ENCODE data around the gene KXD1.

KXD1 gene

GRCh38 chr19:18515959-18516358, 41.7 kb upstream of the KXD1 start:
- H3K27me3 ChIP-seq (replicated peaks; ENCODE audit: control insufficient read depth, insufficient read depth, low read length) = no peaks in the 10 kb centered on the region
- no peak overlapping the region for H3K4me3 ChIP-seq (replicated peaks; ENCODE audit: low read depth, low read length)
- H3K36me3 ChIP-seq (ENCODE audit: control insufficient read depth, insufficient read depth, low read length) = peaks cover 9% of the 10 kb centered on the region
- TF ChIP-seq CTCF (IDR thresholded peaks at IDR 0.05; ENCODE audit: insufficient read depth, low read length, poor library complexity, severe bottlenecking) = no peak
- DNase-seq (ENCODE audit: extremely low read depth, insufficient read length) = no peak

- no peak for DNase-seq (ENCODE audit: extremely low read depth, insufficient read length)
- TF ChIP-seq CTCF (IDR thresholded peaks at IDR 0.05; ENCODE audit: insufficient read depth, low read length, poor library complexity, severe bottlenecking) = no peak
- Histone ChIP-seq H3K36me3 (ENCODE audit: control insufficient read depth, insufficient read depth, low read length) (peaks cover 9% of the 10 kb centered on the region), H3K4me3 (replicated peaks; ENCODE audit: low read depth, low read length) (no peak overlapping the region), H3K27me3 (replicated peaks; ENCODE audit: control insufficient read depth, insufficient read depth, low read length) (no peaks in the 10 kb centered on the region)
Measured at GRCh38 chr19:18517606-18518005, 40.1 kb upstream of the KXD1 start.

GRCh38 chr19:18518639-18519038, 39.0 kb upstream of the KXD1 start:
- H3K27me3 ChIP-seq (replicated peaks; ENCODE audit: control insufficient read depth, insufficient read depth, low read length) = no peaks in the 10 kb centered on the region
- no peak for DNase-seq (ENCODE audit: extremely low read depth, insufficient read length)
- no peak overlapping the region for H3K4me3 ChIP-seq (replicated peaks; ENCODE audit: low read depth, low read length)
- TF ChIP-seq CTCF (IDR thresholded peaks at IDR 0.05; ENCODE audit: insufficient read depth, low read length, poor library complexity, severe bottlenecking) = no peak
- H3K36me3 ChIP-seq (ENCODE audit: control insufficient read depth, insufficient read depth, low read length) = peaks cover 9% of the 10 kb centered on the region

GRCh38 chr19:18519962-18520847, 37.5 kb upstream of the KXD1 start:
- DNase-seq (ENCODE audit: extremely low read depth, insufficient read length) = peak; percentile 63
- Histone ChIP-seq H3K4me3 (replicated peaks; ENCODE audit: low read depth, low read length) (peak overlapping the region; percentile 100), H3K27me3 (replicated peaks; ENCODE audit: control insufficient read depth, insufficient read depth, low read length) (no peaks in the 10 kb centered on the region), H3K36me3 (ENCODE audit: control insufficient read depth, insufficient read depth, low read length) (peaks cover 6% of the 10 kb centered on the region)
- peak; percentile 88 for TF ChIP-seq CTCF (IDR thresholded peaks at IDR 0.05; ENCODE audit: insufficient read depth, low read length, poor library complexity, severe bottlenecking)

- DNase-seq (ENCODE audit: extremely low read depth, insufficient read length) = peak; percentile 65
- peak overlapping the region; percentile 100 for H3K4me3 ChIP-seq (replicated peaks; ENCODE audit: low read depth, low read length)
- TF ChIP-seq CTCF (IDR thresholded peaks at IDR 0.05; ENCODE audit: insufficient read depth, low read length, poor library complexity, severe bottlenecking) = no peak
- peaks cover 1% of the 10 kb centered on the region for H3K36me3 ChIP-seq (ENCODE audit: control insufficient read depth, insufficient read depth, low read length)
- no peaks in the 10 kb centered on the region for H3K27me3 ChIP-seq (replicated peaks; ENCODE audit: control insufficient read depth, insufficient read depth, low read length)
Measured at GRCh38 chr19:18520848-18521691, 36.6 kb upstream of the KXD1 start.

All from GM06990 (cell line).